ENCODE measurements around the gene NELFCD.
A peak's percentile ranks its signal among the peaks of the same experiment; 100 is the strongest.
"Not testable (repeated sequence)": the region's sequence is repeated elsewhere in the genome, so short reads cannot be mapped to it uniquely, and the experiment has no call there.

Gene NELFCD, protein sequence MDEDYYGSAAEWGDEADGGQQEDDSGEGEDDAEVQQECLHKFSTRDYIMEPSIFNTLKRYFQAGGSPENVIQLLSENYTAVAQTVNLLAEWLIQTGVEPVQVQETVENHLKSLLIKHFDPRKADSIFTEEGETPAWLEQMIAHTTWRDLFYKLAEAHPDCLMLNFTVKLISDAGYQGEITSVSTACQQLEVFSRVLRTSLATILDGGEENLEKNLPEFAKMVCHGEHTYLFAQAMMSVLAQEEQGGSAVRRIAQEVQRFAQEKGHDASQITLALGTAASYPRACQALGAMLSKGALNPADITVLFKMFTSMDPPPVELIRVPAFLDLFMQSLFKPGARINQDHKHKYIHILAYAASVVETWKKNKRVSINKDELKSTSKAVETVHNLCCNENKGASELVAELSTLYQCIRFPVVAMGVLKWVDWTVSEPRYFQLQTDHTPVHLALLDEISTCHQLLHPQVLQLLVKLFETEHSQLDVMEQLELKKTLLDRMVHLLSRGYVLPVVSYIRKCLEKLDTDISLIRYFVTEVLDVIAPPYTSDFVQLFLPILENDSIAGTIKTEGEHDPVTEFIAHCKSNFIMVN

DNA sequence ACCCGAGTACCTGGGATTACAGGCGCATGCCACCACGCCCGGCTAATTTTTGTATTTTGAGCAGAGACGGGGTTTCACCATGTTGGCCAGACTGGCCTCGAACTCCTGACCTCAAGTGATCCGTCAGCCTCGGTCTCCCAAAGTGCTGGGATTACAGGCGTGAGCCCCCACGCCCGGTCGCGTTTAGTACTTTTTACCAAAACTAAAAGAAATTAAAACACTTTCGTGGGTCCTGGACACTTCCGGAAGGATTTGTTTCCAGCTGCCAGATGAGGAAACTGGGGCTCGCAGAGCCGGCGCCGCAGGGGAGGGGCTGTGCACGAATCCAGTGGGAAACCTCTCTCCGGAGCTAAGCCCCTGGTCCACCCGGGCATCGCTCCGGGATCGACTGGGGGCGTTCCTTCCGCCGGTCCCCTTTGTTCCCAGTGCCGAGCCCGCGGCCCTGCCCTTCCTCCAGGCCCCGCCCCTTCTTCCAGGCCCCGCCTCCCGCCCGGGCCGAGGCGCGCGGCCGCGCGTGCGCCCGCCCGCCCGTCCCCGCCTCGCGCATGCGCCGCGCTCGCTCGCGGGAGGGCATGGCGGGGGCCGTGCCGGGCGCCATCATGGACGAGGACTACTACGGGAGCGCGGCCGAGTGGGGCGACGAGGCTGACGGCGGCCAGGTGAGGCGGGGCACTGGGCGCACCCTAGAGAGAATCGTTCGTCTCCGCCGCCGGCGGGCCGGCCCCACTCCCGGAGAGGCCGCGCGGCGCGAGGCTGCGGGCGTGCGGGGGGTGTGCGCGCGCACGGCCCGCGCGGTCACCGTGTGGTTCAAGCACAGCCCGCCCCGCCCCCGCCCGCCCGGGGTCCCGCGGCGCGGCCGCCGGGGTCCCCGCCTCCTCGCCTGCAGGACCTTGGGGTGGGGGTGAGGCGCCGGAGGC, at the start of gene NELFCD:
Gene NELFCD (plus strand): TSS at position 546 of the 917 bp plus-strand sequence. CDS start 54 bp downstream, at position 600.
- peak; percentile 97 for DNase-seq (ENCODE audit: low read depth, low spot score)

DNA sequence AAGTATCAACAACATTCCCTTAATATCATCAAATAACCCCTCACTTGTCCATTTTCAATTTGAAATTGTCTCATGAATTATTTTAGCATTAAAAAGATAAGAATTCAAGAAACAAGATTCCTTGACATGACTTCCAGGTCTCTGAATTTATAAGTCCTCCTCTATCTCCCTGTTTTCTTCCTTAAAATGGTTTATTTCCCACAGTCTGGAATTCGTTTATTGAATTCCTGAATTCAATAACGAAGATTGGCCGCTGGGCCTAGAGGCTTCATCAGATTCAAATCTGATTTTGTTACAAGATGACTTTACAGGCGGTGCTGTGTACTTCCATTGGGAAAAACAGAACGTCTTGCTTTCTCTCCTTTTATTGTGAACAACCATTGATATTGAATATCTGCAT, 48.9 kb upstream of the NELFCD start:
- DNase-seq (ENCODE audit: low read depth, low spot score): no peak

DNA sequence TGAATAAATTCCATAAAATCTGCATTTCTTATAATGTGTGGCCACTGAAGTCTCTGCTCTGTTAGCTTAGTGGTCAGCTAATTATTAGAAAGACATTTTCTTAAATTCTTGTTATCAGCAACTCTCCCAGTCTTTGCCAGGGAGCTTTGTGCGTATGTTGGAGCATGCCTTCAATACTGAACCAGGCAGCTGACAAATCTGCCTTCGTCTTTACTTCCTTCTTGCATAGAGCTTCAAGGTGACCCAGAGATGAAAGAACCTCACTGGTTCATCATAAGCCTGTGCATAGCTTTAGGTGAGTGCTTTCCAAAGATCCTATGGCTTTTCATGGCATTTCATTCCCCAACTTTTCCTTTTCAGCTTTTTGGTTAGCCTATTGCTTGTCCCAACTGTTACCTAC, 43.0 kb upstream of the NELFCD start:
- DNase-seq (ENCODE audit: low read depth, low spot score): no peak

DNA sequence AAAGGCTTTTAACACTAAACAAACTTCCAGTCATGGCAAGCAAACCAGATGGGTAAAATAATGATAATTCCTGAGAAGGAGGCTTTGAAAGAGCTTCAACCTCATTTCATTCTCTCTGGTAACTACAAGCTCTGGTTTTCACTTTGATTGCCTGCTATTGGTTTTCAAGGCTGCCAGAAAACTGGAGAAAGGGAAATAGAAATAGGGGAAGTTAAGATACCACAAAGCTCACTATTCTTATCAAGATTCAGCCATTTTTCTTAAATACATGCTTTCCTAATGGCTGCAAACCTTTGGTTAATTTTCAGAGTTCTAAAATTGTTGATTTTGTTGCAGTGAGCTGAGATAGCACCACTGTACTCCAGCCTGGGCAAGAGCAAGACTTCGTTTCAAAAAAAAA, 42.5 kb upstream of the NELFCD start:
- no peak for DNase-seq (ENCODE audit: low read depth, low spot score)

DNA sequence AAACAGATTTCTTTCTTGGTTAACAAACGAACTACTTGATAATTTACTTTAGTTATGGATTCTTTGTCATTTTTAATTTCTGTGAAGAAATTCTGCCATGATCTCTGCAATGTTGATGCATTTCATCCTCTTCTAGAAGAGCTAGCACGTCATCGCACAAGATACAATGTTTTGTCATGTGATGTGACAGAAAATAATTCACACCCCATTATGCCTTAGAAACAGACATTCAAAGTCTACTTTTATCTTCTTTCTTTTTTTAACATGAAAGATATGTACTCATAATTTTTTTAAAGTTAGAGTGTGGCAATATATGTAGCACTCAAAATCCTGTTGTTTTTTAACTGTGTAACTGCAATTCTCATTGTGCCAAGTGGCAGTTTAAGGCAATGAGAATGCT, 39.6 kb upstream of the NELFCD start:
- no peak for DNase-seq (ENCODE audit: low read depth, low spot score)

DNA sequence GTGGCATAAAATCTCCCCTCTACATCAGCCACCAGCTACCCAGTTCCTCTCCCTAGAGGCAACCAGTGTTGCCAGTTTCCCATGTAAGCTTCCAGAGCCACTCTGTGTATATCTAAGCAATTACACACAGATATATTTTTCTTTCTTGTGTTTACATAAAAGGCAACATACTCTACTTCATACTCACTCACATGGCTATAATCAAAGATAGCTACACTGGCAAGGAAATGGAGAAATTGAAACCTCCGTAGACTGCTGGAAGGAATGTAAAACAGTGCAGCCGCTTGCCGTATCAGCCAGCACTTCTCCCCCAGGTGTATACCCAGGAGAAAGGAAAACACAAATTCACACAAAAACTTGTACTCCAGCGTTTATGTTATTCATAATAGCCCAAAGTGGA, 38.5 kb upstream of the NELFCD start:
- no peak for DNase-seq (ENCODE audit: low read depth, low spot score)

DNA sequence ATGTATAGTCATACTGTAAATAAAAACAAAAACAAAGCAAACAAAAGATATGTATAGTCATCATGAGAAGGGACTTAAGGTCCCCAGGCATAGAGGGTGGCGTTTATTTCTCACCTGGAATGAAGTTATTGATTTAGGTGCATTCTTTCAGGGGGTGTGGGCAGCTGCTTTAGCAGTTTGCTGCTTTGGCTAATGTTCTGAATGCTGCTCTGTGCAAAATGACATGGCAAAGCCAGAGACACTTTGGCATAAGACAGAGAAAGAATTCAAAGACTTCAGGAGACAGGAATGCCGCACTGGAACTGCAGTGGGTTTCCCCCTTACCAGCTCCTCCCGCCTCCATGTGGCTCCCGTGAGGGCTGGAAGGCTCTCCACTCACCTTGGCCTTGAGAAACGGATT, 36.4 kb upstream of the NELFCD start:
- no peak for DNase-seq (ENCODE audit: low read depth, low spot score)

DNA sequence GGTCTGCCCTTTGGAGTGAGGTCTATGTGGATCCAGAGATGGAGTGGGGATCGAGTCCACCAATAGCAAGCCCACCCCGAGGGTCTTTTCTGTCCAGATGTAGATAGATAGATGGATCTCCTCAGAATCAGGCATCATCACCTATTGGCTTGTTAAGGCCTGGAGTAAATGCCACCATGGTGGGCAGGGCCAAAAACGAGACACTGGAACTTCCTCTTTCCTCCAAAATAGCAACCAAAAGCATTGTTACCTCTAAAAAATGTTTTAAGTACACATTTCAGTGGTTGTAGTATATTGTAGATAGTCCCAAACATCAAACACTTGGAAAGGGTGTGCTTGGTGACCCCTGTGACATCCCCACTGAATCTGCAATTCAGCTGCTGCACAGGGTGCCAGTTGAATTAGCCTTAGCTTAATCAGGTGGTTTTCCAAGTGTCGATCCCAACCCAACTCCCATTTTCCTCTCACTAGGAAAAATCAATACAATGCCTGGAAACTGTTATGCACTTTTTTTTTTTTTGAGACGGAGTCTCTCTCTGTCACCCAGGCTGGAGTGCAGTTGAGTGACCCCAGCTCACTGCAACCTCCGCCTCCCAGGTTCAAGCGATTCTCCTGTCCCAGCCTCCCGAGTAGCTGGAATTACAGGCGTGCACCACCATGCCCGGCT, 35.0 kb upstream of the NELFCD start:
- DNase-seq (ENCODE audit: low read depth, low spot score): no peak

DNA sequence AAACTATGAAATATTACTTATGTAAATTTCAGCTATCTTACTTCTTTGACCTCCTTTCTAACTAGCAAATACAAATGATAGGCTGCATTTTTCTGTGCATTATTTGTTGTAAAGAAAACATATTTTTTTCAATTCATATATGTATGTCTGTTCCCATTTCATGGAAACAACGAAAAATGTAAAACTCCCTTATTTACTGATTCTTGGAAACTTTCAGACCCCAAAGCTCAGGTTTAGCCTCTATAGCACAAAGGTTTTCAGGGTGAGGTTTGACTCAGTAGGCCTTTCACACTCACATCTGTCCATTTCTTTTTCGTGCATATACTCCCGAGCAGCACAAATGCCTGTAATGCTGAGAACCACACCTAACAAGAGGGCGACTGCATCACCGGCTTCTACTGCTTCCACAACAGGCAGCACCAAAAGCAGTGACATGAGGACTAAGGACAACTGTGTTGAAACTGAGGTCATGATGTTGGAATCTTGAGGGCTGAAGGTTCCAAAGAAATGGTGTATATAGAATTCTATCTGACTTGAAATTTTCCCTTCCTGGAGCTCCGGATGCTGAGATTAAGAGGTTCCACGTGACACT, 33.2 kb upstream of the NELFCD start:
- not testable (repeated sequence) for DNase-seq (ENCODE audit: low read depth, low spot score)

DNA sequence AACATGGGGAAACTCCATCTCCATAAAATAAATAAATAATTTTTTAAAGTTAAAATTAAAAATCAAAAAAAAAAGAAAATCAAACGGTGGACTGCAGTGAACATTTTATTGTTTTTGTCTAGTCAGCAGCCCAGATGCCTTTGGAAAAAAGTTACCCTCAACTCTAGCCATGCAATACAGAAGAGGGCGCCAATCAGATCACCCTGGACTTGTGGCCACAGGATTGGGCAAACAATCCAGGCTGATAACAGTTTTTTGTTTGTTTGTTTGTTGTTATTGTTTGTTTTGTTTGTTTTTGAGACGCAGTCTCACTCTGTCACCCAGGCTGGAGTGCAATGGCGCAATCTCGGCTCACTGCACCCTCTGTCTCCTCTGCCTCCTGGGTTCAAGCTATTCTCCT, 30.5 kb upstream of the NELFCD start:
- no peak for DNase-seq (ENCODE audit: low read depth, low spot score)

DNA sequence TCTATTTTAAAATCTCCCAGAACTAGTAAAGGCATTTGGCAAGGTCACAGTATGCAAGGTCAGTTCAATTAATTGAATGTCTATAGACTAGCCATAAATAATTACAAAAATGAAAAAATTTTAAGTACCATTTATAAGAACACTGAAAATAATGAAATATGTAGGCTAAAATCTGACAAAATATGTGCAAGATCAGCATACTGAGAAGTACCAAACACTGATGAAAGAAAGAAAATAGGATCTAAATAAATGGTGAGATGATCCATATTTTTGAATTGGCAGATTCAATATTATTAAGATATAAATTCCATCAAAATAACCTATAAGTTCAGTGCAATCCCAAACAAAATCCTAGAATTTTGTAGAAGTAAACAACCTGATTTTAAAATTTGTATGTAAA, 28.0 kb upstream of the NELFCD start:
- no peak for DNase-seq (ENCODE audit: low read depth, low spot score)

DNA sequence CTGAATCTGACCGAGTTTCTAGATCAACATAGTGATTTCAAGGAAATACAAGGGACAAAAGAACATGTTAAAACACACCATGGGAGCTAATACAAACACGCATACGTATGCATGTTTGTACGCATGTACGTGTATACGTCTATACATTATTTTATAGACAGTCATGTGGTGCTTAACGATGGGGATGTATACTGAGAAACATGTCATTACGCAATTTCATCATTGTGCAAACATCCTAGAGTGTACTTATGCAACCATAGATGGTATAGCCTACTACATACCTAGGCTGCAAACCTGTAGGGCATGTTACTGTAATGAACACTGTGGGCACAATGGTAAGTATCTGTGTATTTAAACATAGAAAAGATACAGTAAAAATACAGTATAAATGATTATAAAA, 25.0 kb upstream of the NELFCD start:
- no peak for DNase-seq (ENCODE audit: low read depth, low spot score)

DNA sequence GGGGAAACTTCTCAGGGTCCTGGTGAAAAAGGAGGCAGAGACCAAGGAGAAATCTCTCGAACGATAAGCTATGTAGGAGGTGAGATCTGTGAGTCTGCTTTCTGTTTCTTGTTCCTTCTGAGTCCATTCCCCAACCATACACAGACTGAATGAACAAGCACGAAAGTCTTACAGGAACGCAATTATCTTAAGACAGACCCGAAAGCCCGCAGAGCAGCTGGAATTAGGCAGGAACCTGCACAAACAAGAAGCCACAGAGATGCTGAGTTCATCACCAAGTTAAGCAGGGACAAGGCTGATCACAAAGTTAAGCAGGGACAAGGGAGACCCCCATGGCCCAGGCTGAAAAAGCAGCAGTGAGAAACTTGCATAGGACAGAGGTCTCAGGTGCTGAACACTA, 21.4 kb upstream of the NELFCD start:
- no peak for DNase-seq (ENCODE audit: low read depth, low spot score)

DNA sequence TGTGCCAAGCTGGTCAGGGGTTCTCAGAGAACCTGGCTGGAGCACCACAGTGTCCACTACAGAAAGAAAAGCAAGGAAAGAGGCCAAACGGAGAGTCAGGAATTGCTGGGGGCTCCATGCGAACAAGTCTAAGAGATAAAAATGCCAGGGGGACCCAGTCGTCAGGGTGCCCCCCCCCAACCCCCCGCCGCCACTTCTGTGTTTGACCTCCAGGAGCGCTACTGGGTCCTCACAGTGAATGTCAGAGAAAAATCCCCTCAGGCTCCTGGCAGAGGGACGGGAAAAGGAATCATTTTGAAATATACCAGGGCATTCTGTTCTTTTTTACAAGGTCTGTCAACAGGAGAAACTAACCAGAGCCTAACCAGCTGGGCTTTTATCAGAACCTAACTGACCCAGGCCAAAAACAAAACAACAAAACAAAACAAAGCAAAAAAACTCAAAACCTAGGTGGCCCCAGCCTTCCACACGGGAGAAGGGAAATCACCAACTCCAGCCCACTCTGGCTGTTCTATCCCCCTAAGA, 17.9 kb upstream of the NELFCD start:
- no peak for DNase-seq (ENCODE audit: low read depth, low spot score)

DNA sequence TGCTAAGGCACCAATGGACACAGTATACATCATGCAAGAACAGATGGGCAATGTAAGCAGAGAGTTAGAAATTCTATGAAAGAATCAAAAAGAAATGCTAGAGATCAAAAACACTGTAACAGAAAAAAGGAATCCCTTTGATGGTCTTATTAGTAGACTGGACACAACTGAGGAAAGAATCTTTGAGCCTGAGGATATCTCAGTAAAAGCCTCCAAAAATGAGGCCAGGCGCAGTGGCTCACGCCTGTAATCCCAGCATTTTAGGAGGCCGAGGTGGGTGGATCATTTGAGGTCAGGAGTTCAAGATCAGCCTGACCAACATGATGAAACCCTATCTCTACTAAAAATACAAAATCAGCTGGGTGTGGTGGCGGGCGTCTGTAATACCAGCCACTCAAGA, 17.1 kb upstream of the NELFCD start:
- not testable (repeated sequence) for DNase-seq (ENCODE audit: low read depth, low spot score)

DNA sequence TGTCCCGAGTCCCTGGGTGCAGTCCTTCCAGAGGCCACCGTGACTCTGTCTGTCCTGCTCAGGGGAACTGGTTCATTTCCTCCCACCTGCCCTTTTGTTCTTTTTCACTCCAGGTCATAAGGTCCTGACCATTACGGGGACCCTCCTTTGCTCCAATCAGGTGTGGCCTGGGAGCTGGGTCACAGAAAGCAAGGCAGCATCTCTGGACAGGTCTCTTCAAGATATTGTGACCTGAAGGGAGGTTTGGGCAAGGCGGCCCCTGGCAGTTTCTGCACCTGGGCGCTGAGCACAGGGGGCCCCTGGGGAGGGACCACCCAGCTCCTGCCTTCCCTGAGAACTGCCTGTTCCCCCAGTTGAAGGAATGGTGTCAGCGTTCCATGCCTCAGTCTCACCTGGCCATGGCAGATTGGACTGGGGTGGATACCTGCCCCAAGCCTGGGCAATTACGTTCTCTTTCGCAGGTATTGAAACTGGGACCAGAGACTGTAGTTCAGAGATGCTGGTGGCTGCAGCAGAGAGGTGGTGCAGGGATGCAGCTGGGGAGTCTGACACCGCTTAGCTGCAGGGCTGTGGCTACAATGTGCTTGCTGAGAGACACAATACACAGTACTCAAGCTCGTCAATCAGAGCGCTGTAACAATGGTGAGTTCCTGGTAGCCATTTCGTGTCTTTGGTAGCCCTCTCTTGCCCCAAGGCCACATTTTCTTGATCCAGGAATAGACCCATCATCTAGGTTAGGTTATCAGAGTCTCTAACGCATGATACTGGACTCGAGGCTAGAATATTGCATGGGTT, 15.6 kb upstream of the NELFCD start:
- no peak for DNase-seq (ENCODE audit: low read depth, low spot score)

DNA sequence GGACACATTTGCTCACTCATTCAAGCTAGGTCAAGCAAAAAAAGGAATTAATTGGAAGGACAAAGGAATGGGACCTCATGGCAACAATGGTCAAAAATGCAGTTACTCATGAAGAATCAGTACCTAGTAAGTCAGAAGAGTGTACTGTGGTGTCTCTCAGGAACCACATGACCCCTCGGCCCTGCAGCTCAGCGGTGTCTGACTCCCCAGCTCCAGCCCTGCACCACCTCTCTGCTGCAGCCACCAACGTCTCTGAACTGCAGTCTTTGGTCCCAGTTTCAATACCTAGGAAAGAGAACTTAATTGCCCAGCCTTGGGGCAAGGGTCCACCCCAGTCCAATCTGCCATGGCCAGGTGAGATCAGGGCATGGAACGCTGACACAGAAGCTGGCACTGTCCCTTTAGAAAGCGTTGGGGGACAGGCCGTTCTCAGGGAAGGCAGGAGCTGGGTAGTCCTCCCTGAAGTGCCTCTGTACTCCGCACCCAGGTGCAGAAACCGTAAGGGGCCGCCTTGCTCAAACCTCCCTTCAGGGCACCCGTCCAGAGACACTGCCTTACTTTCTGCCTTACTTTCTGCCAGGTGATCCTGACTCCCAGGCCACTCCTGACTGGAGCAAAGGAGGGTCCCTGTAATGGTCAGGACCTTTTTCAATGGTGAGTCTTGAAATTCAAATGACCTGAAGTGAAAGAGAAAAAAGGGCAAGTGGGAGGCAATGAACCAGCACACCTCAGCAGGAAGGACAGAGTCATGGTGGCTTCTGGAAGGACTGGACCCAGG, 13.2 kb upstream of the NELFCD start:
- DNase-seq (ENCODE audit: low read depth, low spot score): no peak

DNA sequence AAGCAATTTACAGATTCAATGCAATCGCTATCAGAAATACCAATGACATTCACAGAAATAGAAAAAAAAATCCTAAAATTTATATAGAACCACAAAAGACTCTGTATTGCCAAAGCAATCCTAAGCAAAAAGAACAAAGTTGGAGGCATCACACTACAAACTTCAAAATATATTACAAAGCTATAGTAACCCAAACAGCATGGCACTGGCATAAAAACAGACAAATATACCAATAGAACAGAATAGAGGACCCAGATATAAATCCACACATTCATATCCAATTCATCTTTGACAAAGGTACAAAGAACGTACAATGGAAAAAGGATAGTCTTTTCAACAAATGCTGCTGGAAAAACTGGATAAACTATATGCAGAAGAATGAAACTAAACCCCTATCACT, 11.6 kb upstream of the NELFCD start:
- DNase-seq (ENCODE audit: low read depth, low spot score): no peak

DNA sequence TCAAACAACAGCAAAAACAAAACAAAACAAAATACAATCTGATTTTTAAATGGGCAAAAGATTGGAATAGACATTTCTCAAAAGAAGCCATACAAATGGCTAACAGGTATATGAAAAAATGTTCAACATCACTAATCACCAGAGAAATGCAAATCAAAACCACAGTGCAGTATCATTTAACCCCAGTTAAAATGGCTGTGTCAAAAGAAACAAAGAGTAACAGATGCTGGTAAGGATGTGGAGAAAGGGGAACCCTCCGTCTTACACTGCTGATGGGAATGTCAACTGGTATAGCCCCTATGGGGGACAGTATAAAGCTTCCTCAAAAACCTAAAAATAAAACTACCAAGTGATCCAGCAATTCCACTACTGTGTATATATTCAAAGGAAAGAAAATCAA, 10.9 kb upstream of the NELFCD start:
- no peak for DNase-seq (ENCODE audit: low read depth, low spot score)

DNA sequence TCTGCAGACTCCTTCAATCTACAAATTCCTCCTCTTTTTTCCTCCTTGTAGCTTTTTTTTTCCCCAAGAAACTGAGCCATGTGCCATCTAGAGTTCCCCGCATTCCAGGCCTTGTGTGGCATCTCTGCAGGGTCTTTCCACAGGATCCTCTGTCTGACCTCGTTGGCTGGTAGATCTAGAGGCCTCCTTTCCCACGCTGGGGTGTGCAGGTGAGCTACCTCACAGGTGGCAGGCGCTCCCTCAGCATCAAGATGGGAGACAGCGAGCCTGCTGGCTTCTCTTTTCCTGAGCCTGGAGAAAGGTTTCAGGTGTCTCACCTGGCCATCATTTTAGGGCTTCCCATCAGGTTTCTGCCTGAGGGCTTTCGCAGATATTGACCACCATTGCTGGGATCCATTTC, 9.6 kb upstream of the NELFCD start:
- no peak for DNase-seq (ENCODE audit: low read depth, low spot score)
